HepG2 (cell line): ENCODE results near the gene CC2D1A. TPM values are rescaled to one million over a fixed set of nuclear protein-coding genes. Genes with fewer than 3 reads are reported as not detected.

Source experiments
- ATAC-seq: fragments of 200-7000 bp; cut with Tn5 transposase; 3 replicates; pipeline ENCODE4 v1.9.1; 2020; ENCODE audit warnings: mild to moderate bottlenecking, moderate library complexity
- BruUV-seq: library from RNA; stranded (reverse); fragments of 400-500 nt; replicated peaks from 2 replicates; lab custom pipeline; 2021; lab: Mats Ljungman, UMichigan
- CTCF ChIA-PET: fragments of 300-600 bp; formaldehyde crosslinking; extraction: SDS; loops from one replicate; lab custom pipeline; 2021; ENCODE audit warnings: low total read pairs, inconsistent platforms, low intra/inter-chr PET ratio; lab: Yijun Ruan, JAX
- POLR2A ChIA-PET: fragments of 350-600 bp; sonication (Branson Sonifier 250); formaldehyde crosslinking; loops from one replicate; lab custom pipeline; 2020; ENCODE audit warnings: antibody characterized with exemption, inconsistent platforms; lab: Yijun Ruan, JAX
- DNase-seq: peaks from one replicate; pipeline ENCODE4 v3.0.0-alpha.2; 2015; ENCODE audit warnings: low spot score
- FAIRE-seq: peaks from 3 replicates; lab custom pipeline; 2011; peaks lifted over from hg19 to GRCh38; lab: Jason Lieb, UNC
- H2AFZ ChIP-seq: one replicate; pipeline ENCODE4 v1.6.1; 2011; ENCODE audit warnings: low read length, inconsistent platforms
- H3K27ac ChIP-seq: fragments of 300-600 bp; 3 replicates; pipeline ENCODE4 v1.8.0; 2011; ENCODE audit warnings: mixed run types, mild to moderate bottlenecking, mixed read lengths, low read length, inconsistent platforms; ENCODE audit not compliant: insufficient read depth; ENCODE audit errors: extremely low read length
- H3K27me3 ChIP-seq, 2 experiments: fragments of 200-600 bp in 1 of 2; 2 replicates in 1 of 2; 3 replicates in 1 of 2; pipeline versions ENCODE4 v1.6.0 to v1.8.0; 2011; ENCODE audit warnings: low read length in 2 of 2, mild to moderate bottlenecking in 2 of 2, moderate library complexity in 2 of 2, inconsistent platforms in 1 of 2; ENCODE audit not compliant: insufficient read depth in 2 of 2, control insufficient read depth in 1 of 2
- H3K36me3 ChIP-seq, 2 experiments: fragments of 200-600 bp in 1 of 2; replicated peaks in 1 of 2; 2 replicates in 1 of 2; 3 replicates in 1 of 2; pipeline versions ENCODE4 v1.5.1 to v1.8.0; 2011; ENCODE audit warnings: low read length in 2 of 2, inconsistent platforms in 1 of 2; ENCODE audit not compliant: insufficient read depth in 2 of 2, control insufficient read depth in 1 of 2
- H3K4me1 ChIP-seq: 2 replicates; pipeline ENCODE4 v1.5.1; 2012; ENCODE audit warnings: low read length, inconsistent platforms; ENCODE audit not compliant: insufficient read depth
- H3K4me2 ChIP-seq: 2 replicates; pipeline ENCODE4 v1.6.0; 2011; ENCODE audit warnings: low read depth, low read length, inconsistent platforms
- H3K4me3 ChIP-seq, 3 experiments: fragments of 200-600 bp in 1 of 3; sonication (generic), shearing (Covaris generic) in 1 of 3; replicated peaks in 1 of 3; 2 replicates each; pipeline ENCODE4 v1.5.1; 2011 to 2016; ENCODE audit warnings: low read length in 3 of 3, inconsistent platforms in 2 of 3, low read depth in 2 of 3, mild to moderate bottlenecking in 2 of 3, control low read depth in 1 of 3, mixed read lengths in 1 of 3; ENCODE audit not compliant: insufficient read depth in 1 of 3
- H3K79me2 ChIP-seq: one replicate; pipeline ENCODE4 v1.6.1; 2011; ENCODE audit warnings: low read length, inconsistent platforms; ENCODE audit not compliant: insufficient read depth
- H3K9ac ChIP-seq: 2 replicates; pipeline ENCODE4 v1.6.0; 2011; ENCODE audit warnings: mild to moderate bottlenecking, low read depth, low read length, inconsistent platforms; ENCODE audit not compliant: insufficient read depth
- H3K9me3 ChIP-seq: 2 replicates; pipeline ENCODE4 v1.5.1; 2012; ENCODE audit warnings: mild to moderate bottlenecking, low read length
- H4K20me1 ChIP-seq: 2 replicates; pipeline ENCODE4 v1.6.0; 2011; ENCODE audit warnings: inconsistent platforms, mild to moderate bottlenecking, low read length, moderate library complexity; ENCODE audit not compliant: insufficient read depth
- AKAP8 ChIP-seq: sonication (generic); formaldehyde crosslinking; IDR thresholded peaks from 2 replicates; pipeline ENCODE4 v1.5.1; 2020; ENCODE audit warnings: mild to moderate bottlenecking, missing genetic modification reagents
- ARID2 ChIP-seq: sonication (generic); formaldehyde crosslinking; IDR thresholded peaks from 2 replicates; pipeline ENCODE4 v1.8.1; 2022; ENCODE audit warnings: mild to moderate bottlenecking, missing genetic modification reagents, borderline replicate concordance
- CCAR2 ChIP-seq: fragments of 200-400 bp; formaldehyde crosslinking; optimal IDR thresholded peaks from 2 replicates; pipeline ENCODE3; 2018; ENCODE audit warnings: low read depth, mild to moderate bottlenecking, low read length, moderate library complexity
- FIP1L1 ChIP-seq: fragments of 200-400 bp; formaldehyde crosslinking; IDR thresholded peaks from 2 replicates; pipeline ENCODE4 v1.6.1; 2018; ENCODE audit warnings: low read depth, mild to moderate bottlenecking, low read length, moderate library complexity, borderline replicate concordance; ENCODE audit not compliant: insufficient read depth
- HNF4A ChIP-seq: sonication (generic); formaldehyde crosslinking; IDR thresholded peaks from 2 replicates; pipeline ENCODE4 v1.4.0; 2020; ENCODE audit warnings: missing genetic modification reagents
- KAT8 ChIP-seq: IDR thresholded peaks from 2 replicates; pipeline ENCODE4 v1.6.1; 2016; ENCODE audit warnings: missing genetic modification reagents, missing compliant biosample characterization
- PHF21A ChIP-seq: sonication (generic); formaldehyde crosslinking; IDR thresholded peaks from 2 replicates; pipeline ENCODE4 v1.5.0; 2020; ENCODE audit warnings: mild to moderate bottlenecking, missing genetic modification reagents
- RFX3 ChIP-seq: IDR thresholded peaks from 2 replicates; pipeline ENCODE4 v1.6.1; 2016; ENCODE audit warnings: missing biosample characterization, missing genetic modification reagents
- SNAPC4 ChIP-seq: sonication (generic); formaldehyde crosslinking; IDR thresholded peaks from 2 replicates; pipeline ENCODE4 v1.4.0; 2020; ENCODE audit warnings: mild to moderate bottlenecking, missing genetic modification reagents
- ZFYVE20 ChIP-seq: sonication (generic); formaldehyde crosslinking; IDR thresholded peaks from 2 replicates; pipeline ENCODE4 v1.8.0; 2023; ENCODE audit warnings: low read depth, mild to moderate bottlenecking, moderate library complexity, missing genetic modification reagents, borderline replicate concordance
- ZNF337 ChIP-seq: sonication (generic); formaldehyde crosslinking; IDR thresholded peaks from 2 replicates; pipeline ENCODE4 v1.5.1; 2020; ENCODE audit warnings: missing genetic modification reagents, low read depth, mild to moderate bottlenecking, borderline replicate concordance
- ZNF430 ChIP-seq: sonication (generic); formaldehyde crosslinking; IDR thresholded peaks from 2 replicates; pipeline ENCODE4 v1.9.0; 2021; ENCODE audit warnings: mild to moderate bottlenecking, missing genetic modification reagents
- ZNF607 ChIP-seq: sonication (generic); formaldehyde crosslinking; IDR thresholded peaks from 2 replicates; pipeline ENCODE4 v1.5.1; 2020; ENCODE audit warnings: missing genetic modification reagents, mild to moderate bottlenecking, borderline replicate concordance
- ZNF614 ChIP-seq: IDR thresholded peaks from 2 replicates; pipeline ENCODE4 v1.6.1; 2018; ENCODE audit warnings: missing biosample characterization, missing genetic modification reagents, inconsistent platforms, borderline replicate concordance
- ZNF674 ChIP-seq: sonication (generic); formaldehyde crosslinking; IDR thresholded peaks from 2 replicates; pipeline ENCODE4 v1.5.0; 2020; ENCODE audit warnings: low read depth, mild to moderate bottlenecking, missing genetic modification reagents
- WGBS: methylation state at CpG from one replicate; pipeline ENCODE4 v1.1.6; 2017; ENCODE audit warnings: low lambda C conversion rate; 5-methylcytosine and 5-hydroxymethylcytosine counted together
- in situ Hi-C: cut with HindIII; loops from 2 replicates; pipeline ENCODE4 v1.10.0; 2017; ENCODE audit warnings: low pct_unique_long_range_greater_than_20kb; ENCODE audit not compliant: extremely low pct_ligation_motif_present
- intact Hi-C: fragments of 100-400 bp; cut with micrococcal nuclease; formaldehyde crosslinking; loops from one replicate; pipeline ENCODE4 v1.10.0; 2022; ENCODE audit not compliant: unreplicated experiment
- polyA plus RNA-seq, 8 experiments: library from polyadenylated mRNA; depleted of rRNA in 3 of 8; stranded (reverse) in 7 of 8; unstranded in 1 of 8; fragments of >200 nt; fragmentation: Illumina TruSeq in 4 of 8; extraction: Trizol in 4 of 8; gene quantifications; 2 replicates each; pipeline versions ENCODE4 v1.2.1 to v1.2.3, GENCODE V29; 2011 to 2016; ENCODE audit warnings: low read depth in 4 of 8, missing spikeins in 1 of 8, mixed read lengths in 1 of 8; ENCODE audit not compliant: insufficient read depth in 1 of 8
- total RNA-seq, 5 experiments: library from RNA; depleted of rRNA; stranded (reverse); fragments of >200 nt; fragmentation: Illumina TruSeq; extraction: Trizol; gene quantifications; 2 replicates each; pipeline ENCODE4 v1.2.3, GENCODE V29; 2016; ENCODE audit warnings: low read depth in 1 of 5
- TF ChIP-seq, protein P1 (sequence below): IDR thresholded peaks from 2 replicates; pipeline ENCODE4 v1.6.1; 2016; ENCODE audit warnings: low read depth, missing genetic modification reagents, missing compliant biosample characterization

The CC2D1A gene
- total and polyA plus RNA-seq, 2 of the 13 experiments (the other 11 are each of a cell fraction or from before 2014, with no cell fraction given) = 9.7 to 11.5 TPM

GRCh38 chr19:13974073-13974472 is 68.1 kb downstream of the CC2D1A start:
- Histone ChIP-seq H3K27ac (no peak overlapping the region), H3K9ac (no peak overlapping the region), H3K4me3 (no peak overlapping the region), H3K27me3 (no peaks in the 10 kb centered on the region), H3K79me2 (no peaks in the 10 kb centered on the region), H3K36me3 (peaks cover 9 to 33% of the 10 kb centered on the region in 2 experiments; a peak in 4 of 5 replicates), H2AFZ (no peak overlapping the region), H3K4me1 (no peaks in the 10 kb centered on the region), H4K20me1 (no peaks in the 10 kb centered on the region), H3K9me3 (no peaks in the 10 kb centered on the region), H3K4me2 (no peak overlapping the region)
- no peak for FAIRE-seq
- BruUV-seq = no TSS peak
- CTCF ChIA-PET = no interaction called here
- no peak for DNase-seq
- ATAC-seq = peak; percentile 39; the same call in 2 of the 3 replicates
- 96% methylated on average over 12 of the region's 12 CpGs for WGBS
- intact Hi-C loops = no loop called here
- POLR2A ChIA-PET = no interaction called here
- in situ Hi-C loops = no loop called here
- TF ChIP-seq ZNF337 (CRISPR knock-in tag) (no peak), FIP1L1 (no peak), ZNF430 (CRISPR knock-in tag) (no peak), KAT8 (CRISPR knock-in tag) (no peak), ZNF614 (CRISPR knock-in tag) (no peak), ZNF607 (CRISPR knock-in tag) (no peak), AKAP8 (CRISPR knock-in tag) (no peak), SNAPC4 (CRISPR knock-in tag) (no peak), RFX3 (CRISPR knock-in tag) (no peak), ZFYVE20 (CRISPR knock-in tag) (no peak), ARID2 (CRISPR knock-in tag) (no peak), PHF21A (CRISPR knock-in tag) (no peak), CCAR2 (no peak), ZNF674 (no peak), HNF4A (CRISPR knock-in tag) (no peak)
- TF ChIP-seq, protein P1, sequence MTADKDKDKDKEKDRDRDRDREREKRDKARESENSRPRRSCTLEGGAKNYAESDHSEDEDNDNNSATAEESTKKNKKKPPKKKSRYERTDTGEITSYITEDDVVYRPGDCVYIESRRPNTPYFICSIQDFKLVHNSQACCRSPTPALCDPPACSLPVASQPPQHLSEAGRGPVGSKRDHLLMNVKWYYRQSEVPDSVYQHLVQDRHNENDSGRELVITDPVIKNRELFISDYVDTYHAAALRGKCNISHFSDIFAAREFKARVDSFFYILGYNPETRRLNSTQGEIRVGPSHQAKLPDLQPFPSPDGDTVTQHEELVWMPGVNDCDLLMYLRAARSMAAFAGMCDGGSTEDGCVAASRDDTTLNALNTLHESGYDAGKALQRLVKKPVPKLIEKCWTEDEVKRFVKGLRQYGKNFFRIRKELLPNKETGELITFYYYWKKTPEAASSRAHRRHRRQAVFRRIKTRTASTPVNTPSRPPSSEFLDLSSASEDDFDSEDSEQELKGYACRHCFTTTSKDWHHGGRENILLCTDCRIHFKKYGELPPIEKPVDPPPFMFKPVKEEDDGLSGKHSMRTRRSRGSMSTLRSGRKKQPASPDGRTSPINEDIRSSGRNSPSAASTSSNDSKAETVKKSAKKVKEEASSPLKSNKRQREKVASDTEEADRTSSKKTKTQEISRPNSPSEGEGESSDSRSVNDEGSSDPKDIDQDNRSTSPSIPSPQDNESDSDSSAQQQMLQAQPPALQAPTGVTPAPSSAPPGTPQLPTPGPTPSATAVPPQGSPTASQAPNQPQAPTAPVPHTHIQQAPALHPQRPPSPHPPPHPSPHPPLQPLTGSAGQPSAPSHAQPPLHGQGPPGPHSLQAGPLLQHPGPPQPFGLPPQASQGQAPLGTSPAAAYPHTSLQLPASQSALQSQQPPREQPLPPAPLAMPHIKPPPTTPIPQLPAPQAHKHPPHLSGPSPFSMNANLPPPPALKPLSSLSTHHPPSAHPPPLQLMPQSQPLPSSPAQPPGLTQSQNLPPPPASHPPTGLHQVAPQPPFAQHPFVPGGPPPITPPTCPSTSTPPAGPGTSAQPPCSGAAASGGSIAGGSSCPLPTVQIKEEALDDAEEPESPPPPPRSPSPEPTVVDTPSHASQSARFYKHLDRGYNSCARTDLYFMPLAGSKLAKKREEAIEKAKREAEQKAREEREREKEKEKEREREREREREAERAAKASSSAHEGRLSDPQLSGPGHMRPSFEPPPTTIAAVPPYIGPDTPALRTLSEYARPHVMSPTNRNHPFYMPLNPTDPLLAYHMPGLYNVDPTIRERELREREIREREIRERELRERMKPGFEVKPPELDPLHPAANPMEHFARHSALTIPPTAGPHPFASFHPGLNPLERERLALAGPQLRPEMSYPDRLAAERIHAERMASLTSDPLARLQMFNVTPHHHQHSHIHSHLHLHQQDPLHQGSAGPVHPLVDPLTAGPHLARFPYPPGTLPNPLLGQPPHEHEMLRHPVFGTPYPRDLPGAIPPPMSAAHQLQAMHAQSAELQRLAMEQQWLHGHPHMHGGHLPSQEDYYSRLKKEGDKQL = no peak
